Karpas-422 (cell line): ENCODE measurements around the gene DNAI2. TPM values are rescaled to one million over a fixed set of nuclear protein-coding genes. Genes with fewer than 3 reads are reported as not detected.

Source experiments
- DNase-seq: peaks from one replicate; pipeline ENCODE4 v3.0.0-alpha.2; 2015
- H2AFZ ChIP-seq: fragments of 200-600 bp; sonication (generic); 2 replicates; pipeline ENCODE4 v1.6.1; 2014; ENCODE audit warnings: antibody characterized with exemption, low read length, mixed read lengths
- H3K27ac ChIP-seq: fragments of 200-600 bp; sonication (generic); 2 replicates; pipeline ENCODE4 v1.5.1; 2014; ENCODE audit warnings: mild to moderate bottlenecking, low read length, moderate library complexity
- H3K27me3 ChIP-seq: fragments of 200-600 bp; sonication (generic); 2 replicates; pipeline ENCODE4 v1.6.1; 2014; ENCODE audit warnings: low read length, mixed read lengths
- H3K36me3 ChIP-seq: fragments of 200-600 bp; sonication (generic); 2 replicates; pipeline ENCODE4 v1.6.1; 2014; ENCODE audit warnings: low read length, mixed read lengths; ENCODE audit not compliant: insufficient read depth
- H3K4me1 ChIP-seq: fragments of 200-600 bp; sonication (generic); 2 replicates; pipeline ENCODE4 v1.6.1; 2014; ENCODE audit warnings: mild to moderate bottlenecking, low read length, mixed read lengths
- H3K4me2 ChIP-seq: fragments of 200-600 bp; sonication (generic); 2 replicates; pipeline ENCODE4 v1.6.1; 2014; ENCODE audit warnings: low read length, low read depth, mild to moderate bottlenecking; ENCODE audit not compliant: poor library complexity, severe bottlenecking
- H3K4me3 ChIP-seq: fragments of 200-600 bp; sonication (generic); 2 replicates; pipeline ENCODE4 v1.5.1; 2014; ENCODE audit warnings: mild to moderate bottlenecking, antibody characterized with exemption, low read length, mixed read lengths
- H3K79me2 ChIP-seq: fragments of 200-600 bp; sonication (generic); 2 replicates; pipeline ENCODE4 v1.6.1; 2014; ENCODE audit warnings: mild to moderate bottlenecking, low read length, mixed read lengths
- H3K9ac ChIP-seq: fragments of 200-600 bp; sonication (generic); 2 replicates; pipeline ENCODE4 v1.6.0; 2014; ENCODE audit warnings: low read length
- H3K9me2 ChIP-seq: fragments of 200-600 bp; sonication (generic), shearing (Covaris generic); replicated peaks from 2 replicates; pipeline ENCODE4 v1.6.0; 2014; ENCODE audit warnings: mild to moderate bottlenecking, low read length, moderate library complexity; ENCODE audit not compliant: insufficient read depth
- H3K9me3 ChIP-seq: fragments of 300-700, 200-600 bp; sonication (generic); 2 replicates; pipeline ENCODE4 v1.6.1; 2014; ENCODE audit warnings: low read length, mixed read lengths
- H4K20me1 ChIP-seq: fragments of 200-600 bp; sonication (generic); 2 replicates; pipeline ENCODE4 v1.6.1; 2014; ENCODE audit warnings: mild to moderate bottlenecking, antibody characterized with exemption, low read length, low read depth; ENCODE audit not compliant: insufficient read depth
- total RNA-seq: library from RNA; depleted of rRNA; stranded (reverse); fragments of >200 nt; shearing (Covaris generic); gene quantifications from 2 replicates; pipeline ENCODE4 v1.2.3, GENCODE V29; 2014; ENCODE audit warnings: low replicate concordance

DNAI2 gene
- total RNA-seq, 1 experiment from 2014 or later: not detected

DNA sequence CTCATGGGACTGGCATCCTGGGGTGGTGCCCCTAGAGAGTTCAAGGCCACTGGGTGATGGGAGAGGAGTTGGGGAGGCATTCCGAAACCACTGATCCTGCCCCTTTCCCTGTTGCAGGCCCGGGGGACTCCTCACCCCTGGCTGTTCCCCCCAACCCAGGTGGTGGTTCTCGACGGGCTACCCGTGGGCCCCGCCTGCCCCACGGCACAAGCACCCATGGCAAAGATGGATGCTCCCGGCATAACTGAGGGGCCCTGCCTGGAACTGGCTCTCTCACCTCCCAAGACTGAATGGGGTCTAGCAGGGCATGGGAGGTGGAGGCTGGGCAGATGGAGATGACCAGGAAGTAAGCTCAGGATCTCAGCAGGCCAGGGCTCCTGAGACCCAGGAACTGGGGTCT, 81.0 kb downstream of the DNAI2 start:
- no peaks in the 10 kb centered on the region for H4K20me1 ChIP-seq
- no peak overlapping the region for H2AFZ ChIP-seq
- H3K4me3 ChIP-seq: no peak overlapping the region
- no peak overlapping the region for H3K4me2 ChIP-seq
- no peaks in the 10 kb centered on the region for H3K4me1 ChIP-seq
- no peak for DNase-seq
- H3K27me3 ChIP-seq: no peaks in the 10 kb centered on the region
- no peak overlapping the region for H3K9ac ChIP-seq
- H3K79me2 ChIP-seq: no peaks in the 10 kb centered on the region
- H3K9me2 ChIP-seq: no peaks in the 10 kb centered on the region
- H3K9me3 ChIP-seq: no peaks in the 10 kb centered on the region
- no peaks in the 10 kb centered on the region for H3K36me3 ChIP-seq
- no peak overlapping the region for H3K27ac ChIP-seq

DNA sequence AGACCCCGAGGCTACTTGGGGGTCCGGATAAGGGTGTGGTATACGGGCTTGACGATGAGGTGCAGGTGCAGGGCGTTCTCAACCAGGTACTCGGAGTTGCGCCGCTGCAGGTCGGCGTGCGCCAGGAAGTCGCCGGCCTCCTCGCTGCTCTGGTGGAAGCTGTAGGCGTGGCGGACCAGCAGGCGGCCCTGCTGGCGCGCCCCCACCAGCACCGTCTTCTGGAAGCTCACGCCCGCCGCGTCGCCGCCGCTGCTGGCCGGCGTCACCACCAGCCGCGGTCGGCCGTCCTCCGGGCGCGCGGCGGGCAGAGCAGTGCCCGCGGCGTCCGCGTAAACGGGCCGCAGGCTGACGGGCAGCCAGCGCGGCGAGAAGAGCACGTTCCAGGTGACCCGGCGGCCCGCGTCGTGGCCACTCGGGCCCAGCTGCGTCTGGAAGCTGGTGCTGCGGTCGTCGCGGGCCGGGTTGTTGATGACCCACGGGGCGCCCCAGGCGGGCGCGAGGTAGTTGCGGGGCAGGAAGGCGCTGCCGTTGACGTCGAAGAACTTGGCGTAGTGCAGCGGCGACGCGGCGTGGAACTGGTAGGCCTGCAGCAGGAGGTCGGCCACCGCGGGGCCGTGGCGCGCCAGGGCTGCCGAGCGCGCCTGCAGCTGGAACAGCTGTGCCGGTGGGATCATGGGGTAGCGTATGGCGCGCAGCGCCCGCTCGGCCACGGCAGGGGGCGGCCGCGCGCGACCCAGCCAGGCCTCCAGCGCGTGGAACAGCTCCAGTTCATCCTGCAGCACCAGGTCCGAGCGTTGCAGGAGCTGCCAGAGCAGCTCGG, 82.8 kb downstream of the DNAI2 start:
- H3K27ac ChIP-seq: no peak overlapping the region
- H3K27me3 ChIP-seq: no peaks in the 10 kb centered on the region
- H3K9me3 ChIP-seq: no peaks in the 10 kb centered on the region
- H4K20me1 ChIP-seq: no peaks in the 10 kb centered on the region
- no peak overlapping the region for H3K4me2 ChIP-seq
- H2AFZ ChIP-seq: no peak overlapping the region
- no peak overlapping the region for H3K4me3 ChIP-seq
- no peaks in the 10 kb centered on the region for H3K4me1 ChIP-seq
- no peaks in the 10 kb centered on the region for H3K79me2 ChIP-seq
- DNase-seq: no peak
- H3K9me2 ChIP-seq: no peaks in the 10 kb centered on the region
- no peaks in the 10 kb centered on the region for H3K36me3 ChIP-seq
- H3K9ac ChIP-seq: no peak overlapping the region

DNA sequence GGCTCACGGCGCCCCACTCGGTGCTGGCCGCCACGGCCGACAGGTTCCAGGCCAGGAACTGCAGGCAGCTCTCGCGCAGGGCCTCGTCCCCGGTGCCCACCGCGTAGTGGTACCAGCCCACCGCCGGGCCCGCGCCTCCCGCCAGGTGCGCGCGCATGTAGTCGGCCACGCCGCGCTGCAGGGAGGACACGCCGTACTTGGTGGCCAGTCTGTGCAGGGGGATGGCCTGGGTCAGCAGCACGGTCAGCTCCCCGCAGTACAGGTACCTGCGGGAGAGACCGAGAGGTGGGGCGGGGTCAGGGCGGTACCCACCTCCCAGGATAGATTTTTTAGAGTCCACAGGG, 83.4 kb downstream of the DNAI2 start:
- H3K4me2 ChIP-seq: no peak overlapping the region

DNA sequence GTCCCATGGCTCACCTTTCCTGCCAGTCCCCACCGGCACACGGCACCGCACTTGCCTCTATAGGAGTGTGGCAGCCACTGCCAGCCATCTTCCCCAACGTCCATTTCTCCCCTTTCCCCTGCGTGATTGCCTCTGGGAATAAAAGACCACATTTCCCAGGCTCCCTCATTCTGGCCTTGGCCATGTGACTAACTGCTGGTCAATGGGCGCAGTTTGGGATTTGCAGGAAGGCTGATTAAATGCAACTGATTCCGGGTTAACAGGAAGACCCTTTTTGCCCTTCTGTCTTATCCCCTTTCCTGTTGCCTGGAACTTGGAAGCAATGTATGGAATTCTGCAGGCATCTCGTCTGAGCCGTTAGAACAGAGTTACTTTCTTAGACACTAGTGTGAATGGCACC, 84.7 kb downstream of the DNAI2 start:
- Histone ChIP-seq H3K9me2 (no peaks in the 10 kb centered on the region), H4K20me1 (no peaks in the 10 kb centered on the region), H2AFZ (no peak overlapping the region), H3K27ac (no peak overlapping the region), H3K9me3 (no peaks in the 10 kb centered on the region), H3K4me1 (no peaks in the 10 kb centered on the region), H3K4me3 (no peak overlapping the region), H3K4me2 (no peak overlapping the region), H3K36me3 (no peaks in the 10 kb centered on the region), H3K27me3 (no peaks in the 10 kb centered on the region), H3K79me2 (no peaks in the 10 kb centered on the region), H3K9ac (no peak overlapping the region)
- no peak for DNase-seq

More for the DNA sequence above, 83.4 kb downstream of the DNAI2 start:
- H3K79me2 ChIP-seq: no peaks in the 10 kb centered on the region
- H2AFZ ChIP-seq: no peak overlapping the region
- no peaks in the 10 kb centered on the region for H3K27me3 ChIP-seq
- no peaks in the 10 kb centered on the region for H4K20me1 ChIP-seq
- no peaks in the 10 kb centered on the region for H3K9me2 ChIP-seq
- H3K4me3 ChIP-seq: no peak overlapping the region
- H3K36me3 ChIP-seq: no peaks in the 10 kb centered on the region
- no peak overlapping the region for H3K9ac ChIP-seq
- no peaks in the 10 kb centered on the region for H3K9me3 ChIP-seq
- H3K27ac ChIP-seq: no peak overlapping the region
- no peaks in the 10 kb centered on the region for H3K4me1 ChIP-seq
- DNase-seq: no peak

DNA sequence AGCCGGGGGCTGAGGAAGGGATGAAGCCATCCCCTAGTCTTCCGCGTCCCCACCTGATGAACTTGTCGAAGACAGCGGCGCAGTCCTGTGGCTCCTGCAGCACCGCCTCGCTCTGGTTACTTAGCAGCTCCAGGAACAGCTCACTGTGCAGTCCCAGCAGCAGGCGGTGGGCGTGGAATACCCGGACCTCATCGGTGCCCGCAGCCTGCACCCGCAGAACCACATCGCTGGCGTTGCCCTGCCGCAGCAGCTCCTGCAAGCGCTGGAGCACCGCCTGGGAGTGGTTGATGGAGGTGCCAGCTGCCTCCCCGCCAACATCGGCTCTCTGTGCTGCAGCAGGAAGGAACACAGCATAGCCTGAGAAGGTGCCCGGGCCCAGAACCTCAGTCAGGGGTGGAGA, 85.9 kb downstream of the DNAI2 start:
- Histone ChIP-seq H2AFZ (no peak overlapping the region), H4K20me1 (no peaks in the 10 kb centered on the region), H3K36me3 (no peaks in the 10 kb centered on the region), H3K4me2 (no peak overlapping the region), H3K27ac (no peak overlapping the region), H3K9me3 (no peaks in the 10 kb centered on the region), H3K79me2 (no peaks in the 10 kb centered on the region), H3K4me1 (no peaks in the 10 kb centered on the region), H3K9me2 (no peaks in the 10 kb centered on the region), H3K27me3 (no peaks in the 10 kb centered on the region), H3K4me3 (no peak overlapping the region), H3K9ac (no peak overlapping the region)
- no peak for DNase-seq

DNA sequence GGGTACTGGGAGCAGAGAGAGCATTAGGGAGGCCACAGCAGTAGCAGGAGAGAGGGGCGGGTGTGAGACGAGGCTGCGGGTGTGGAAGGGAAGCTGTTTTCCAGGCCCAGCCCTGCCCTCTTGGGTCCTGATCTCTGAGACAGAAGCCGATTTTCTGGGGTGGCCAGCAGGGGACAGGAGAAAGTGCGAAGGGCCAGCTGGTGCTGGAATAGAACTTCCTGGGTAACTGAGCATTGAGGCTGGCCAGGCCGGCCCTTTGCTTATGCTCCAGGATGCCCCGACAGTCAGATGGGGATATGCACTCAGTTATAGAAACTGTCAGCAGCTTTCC, 86.8 kb downstream of the DNAI2 start:
- no peak overlapping the region for H3K9ac ChIP-seq
- no peaks in the 10 kb centered on the region for H3K27me3 ChIP-seq
- no peaks in the 10 kb centered on the region for H3K36me3 ChIP-seq

DNA sequence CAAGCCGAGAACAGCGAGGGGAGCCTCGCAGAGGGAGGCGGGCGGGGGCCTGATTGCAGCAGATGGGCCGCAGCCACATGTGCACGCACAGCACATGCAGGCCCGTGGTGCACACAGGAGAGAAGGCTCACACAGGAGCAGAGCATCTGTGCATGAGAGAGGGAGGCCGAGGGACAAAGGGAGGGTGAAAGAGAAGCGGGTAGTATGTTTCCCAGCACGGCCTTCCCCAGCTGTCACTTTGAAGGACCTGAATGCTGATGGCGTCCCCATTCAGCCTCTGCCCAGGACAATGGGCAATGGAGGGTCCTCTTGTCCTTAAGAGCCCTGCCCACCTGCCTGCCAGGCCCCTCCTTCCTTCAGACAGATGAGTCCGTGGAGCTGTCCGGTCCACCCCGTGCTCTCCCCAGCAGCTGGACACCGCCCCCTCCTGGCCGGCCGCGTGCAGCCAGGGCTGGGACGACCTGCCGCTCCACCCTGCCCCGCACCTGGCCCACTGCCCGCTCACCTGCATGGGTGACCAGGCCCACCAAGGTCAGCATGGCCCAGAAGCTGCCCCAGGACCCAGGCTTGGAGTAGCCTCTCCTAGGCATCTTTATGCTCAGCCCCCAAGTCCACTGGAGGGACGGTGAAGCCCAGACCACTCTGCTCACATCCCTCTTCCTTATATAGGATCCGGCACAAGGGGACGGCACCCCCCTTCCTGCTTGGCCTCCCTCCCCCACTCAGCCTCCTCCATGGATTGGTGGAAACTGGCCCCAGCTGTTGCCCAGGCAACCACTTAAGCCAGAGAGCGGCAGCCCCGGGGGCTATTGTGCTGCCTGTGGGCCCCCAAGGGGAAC, 87.4 kb downstream of the DNAI2 start, which contains the start of gene BTBD17:
BTBD17 (minus strand) TSS at position 639 of the 839 bp plus-strand sequence; CDS start at position 590, 49 bp downstream.
- Histone ChIP-seq H3K9ac (no peak within 1 kb of the TSS), H3K4me1 (no peaks in the 10 kb centered on the region), H3K36me3 (no peaks in the 10 kb centered on the region), H2AFZ (no peak within 1 kb of the TSS), H3K27me3 (no peaks in the 10 kb centered on the region), H3K9me2 (no peaks in the 10 kb centered on the region), H3K27ac (no peak within 1 kb of the TSS), H3K9me3 (no peaks in the 10 kb centered on the region), H4K20me1 (no peaks in the 10 kb centered on the region), H3K4me3 (no peak within 1 kb of the TSS), H3K79me2 (no peaks in the 10 kb centered on the region), H3K4me2 (no peak within 1 kb of the TSS)
- DNase-seq: peak; percentile 50

More for the DNA sequence above, 86.8 kb downstream of the DNAI2 start:
- no peak overlapping the region for H2AFZ ChIP-seq
- no peaks in the 10 kb centered on the region for H3K4me1 ChIP-seq
- no peak overlapping the region for H3K27ac ChIP-seq
- no peaks in the 10 kb centered on the region for H3K79me2 ChIP-seq
- H4K20me1 ChIP-seq: no peaks in the 10 kb centered on the region
- H3K4me3 ChIP-seq: no peak overlapping the region
- no peak for DNase-seq
- H3K9me2 ChIP-seq: no peaks in the 10 kb centered on the region
- no peak overlapping the region for H3K4me2 ChIP-seq
- no peaks in the 10 kb centered on the region for H3K9me3 ChIP-seq

DNA sequence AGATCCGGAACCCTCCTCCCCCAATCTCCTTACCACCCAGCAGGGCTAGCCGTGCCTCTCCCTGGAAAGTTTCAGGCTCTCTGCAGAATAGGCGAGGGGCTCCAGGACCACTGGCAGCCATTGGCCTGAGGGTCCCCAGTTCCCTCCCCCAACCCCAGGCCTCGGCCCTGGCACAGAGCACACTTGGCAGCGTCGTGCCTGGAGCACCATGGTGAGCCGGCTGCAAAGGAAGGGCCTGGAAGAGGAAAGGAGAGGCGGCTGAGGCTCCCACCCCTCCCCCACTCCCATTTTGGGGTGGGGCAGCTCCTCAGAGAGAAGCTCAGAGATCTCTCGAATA, 88.0 kb downstream of the DNAI2 start:
- no peaks in the 10 kb centered on the region for H3K36me3 ChIP-seq
- no peaks in the 10 kb centered on the region for H3K79me2 ChIP-seq
- no peak overlapping the region for H3K27ac ChIP-seq
- H4K20me1 ChIP-seq: no peaks in the 10 kb centered on the region
- no peak overlapping the region for H3K4me2 ChIP-seq
- no peaks in the 10 kb centered on the region for H3K4me1 ChIP-seq
- no peaks in the 10 kb centered on the region for H3K27me3 ChIP-seq
- no peaks in the 10 kb centered on the region for H3K9me3 ChIP-seq
- no peaks in the 10 kb centered on the region for H3K9me2 ChIP-seq
- no peak overlapping the region for H3K4me3 ChIP-seq
- H3K9ac ChIP-seq: no peak overlapping the region
- DNase-seq: no peak
- H2AFZ ChIP-seq: no peak overlapping the region
